ENCODE data around the gene ATP5F1D.

The ATP5F1D gene

DNA sequence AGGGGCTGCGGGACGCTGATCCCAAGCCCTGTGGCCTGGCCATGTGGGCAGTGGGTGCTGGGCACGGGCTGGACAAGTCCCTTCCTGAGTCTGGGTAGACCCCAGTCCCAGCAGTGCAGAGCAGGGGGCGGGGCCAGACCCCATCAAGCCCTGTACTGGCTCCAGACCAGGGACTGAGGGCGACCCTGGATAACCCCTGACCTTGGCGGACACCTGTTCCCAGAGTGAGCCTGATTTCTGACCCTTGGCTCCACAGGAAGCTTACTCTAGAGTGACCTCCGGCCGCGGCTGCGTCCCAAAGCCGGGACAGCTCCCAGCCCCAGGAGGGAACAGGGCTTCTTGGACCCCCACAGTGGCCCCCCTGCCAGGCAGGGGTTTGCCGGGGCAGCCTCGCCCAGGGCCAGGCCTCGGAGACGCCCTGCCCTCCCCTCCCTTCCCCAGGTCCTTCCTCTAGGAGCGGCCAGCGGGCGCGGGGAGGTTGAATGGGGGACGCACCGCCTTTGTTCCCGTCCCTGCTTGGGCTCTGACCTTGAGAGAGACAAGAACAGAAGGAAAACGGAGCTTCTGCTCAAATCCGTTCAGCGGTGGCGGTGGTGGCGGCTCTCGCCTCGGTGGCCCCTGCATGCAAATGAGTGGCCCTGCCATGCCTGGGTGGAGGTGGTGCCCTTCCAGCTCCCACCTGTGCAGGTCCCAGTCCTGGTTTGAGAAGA lies 41.8 kb downstream of the ATP5F1D start:
- DNase-seq (ENCODE audit: low spot score) = no peak

DNA sequence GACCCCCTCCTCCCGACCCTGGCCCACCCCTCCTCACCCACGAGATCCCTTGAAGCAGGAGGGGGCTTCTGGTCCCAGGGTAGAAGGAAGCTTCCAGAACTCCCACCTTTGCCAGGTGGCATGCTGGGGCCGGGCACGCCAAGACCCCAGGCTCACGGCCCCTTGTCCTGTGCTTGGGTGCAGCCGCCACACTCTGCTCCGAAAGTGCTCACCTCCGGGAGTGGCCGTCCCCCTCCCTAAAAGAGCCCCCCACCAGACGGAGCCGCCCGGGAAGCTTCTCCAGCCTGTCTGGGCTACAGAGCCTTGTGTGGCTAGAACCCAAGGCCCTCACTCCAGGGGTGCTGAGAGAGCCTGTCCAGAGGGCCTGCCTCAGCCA lies 42.4 kb downstream of the ATP5F1D start:
- no peak for DNase-seq (ENCODE audit: low spot score)

DNA sequence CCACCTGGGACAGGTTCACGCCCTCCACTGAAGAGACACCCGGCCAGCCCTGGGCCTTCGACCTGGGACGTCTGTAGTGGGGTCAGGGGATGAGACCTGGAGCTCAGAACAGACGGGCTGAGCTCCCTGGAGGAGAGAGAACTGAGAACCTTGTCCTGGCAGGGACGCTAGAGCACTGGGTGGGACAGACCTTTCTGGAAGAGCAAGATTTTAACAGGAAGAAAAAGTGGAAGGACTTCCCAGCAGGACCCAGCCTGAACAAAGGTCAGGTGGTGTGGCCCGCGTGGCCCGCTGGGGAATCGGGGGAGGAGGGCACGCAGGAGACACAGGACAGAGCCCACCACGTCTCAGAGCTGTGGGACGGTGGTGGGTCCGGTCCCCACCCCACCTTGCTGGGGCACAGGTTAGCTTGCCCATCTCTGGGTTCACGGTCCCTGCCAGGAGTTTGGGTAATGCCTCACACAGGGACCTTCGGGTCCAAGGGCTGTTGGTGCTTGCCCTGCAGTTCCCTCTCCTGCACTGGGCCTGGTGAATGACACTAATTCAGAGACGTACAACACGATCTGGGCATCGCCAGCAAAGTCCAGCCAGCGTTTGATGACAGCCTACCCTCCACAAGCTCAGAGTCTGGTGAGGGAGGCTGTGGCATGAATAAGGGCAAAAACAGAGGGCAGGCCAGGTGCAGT lies 42.9 kb downstream of the ATP5F1D start:
- no peak for DNase-seq (ENCODE audit: low spot score)

DNA sequence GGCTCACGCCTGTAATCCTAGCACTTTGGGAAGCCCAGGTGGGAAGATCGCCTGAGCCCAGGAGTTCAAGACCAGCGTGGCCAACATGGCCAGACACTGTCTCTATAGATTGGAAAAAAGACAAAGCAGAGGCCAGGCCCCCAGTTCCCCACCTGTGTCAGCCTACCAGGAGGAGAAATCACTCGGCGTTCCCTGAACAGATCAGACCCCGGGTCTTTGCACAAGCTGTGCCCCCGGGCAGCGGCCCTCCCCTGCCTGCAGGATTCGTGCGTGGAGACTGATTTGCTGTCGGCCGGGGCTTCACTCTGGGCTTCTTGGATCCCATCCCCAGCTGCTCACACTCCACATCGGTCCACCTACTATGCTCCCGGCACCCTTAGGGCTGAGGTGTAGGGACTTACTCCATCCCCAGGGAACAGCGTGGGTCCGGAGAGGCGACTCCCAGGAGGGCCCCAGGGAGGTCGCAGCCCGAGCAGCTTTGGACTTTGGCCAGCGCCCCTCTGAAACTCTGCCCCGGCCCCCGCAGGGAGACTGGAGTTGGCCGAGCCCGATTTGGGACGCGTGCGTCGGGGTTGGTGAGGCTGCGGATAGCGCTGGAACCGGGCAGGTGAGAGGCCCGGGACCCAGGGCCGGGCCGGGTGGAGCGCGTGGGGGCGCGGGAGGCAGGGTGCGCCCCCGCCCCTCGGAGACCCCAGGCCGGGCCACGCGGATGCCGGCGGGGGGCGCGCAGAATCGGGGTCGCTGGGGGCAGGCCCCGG lies 43.6 kb downstream of the ATP5F1D start:
- DNase-seq (ENCODE audit: low spot score) = no peak

DNA sequence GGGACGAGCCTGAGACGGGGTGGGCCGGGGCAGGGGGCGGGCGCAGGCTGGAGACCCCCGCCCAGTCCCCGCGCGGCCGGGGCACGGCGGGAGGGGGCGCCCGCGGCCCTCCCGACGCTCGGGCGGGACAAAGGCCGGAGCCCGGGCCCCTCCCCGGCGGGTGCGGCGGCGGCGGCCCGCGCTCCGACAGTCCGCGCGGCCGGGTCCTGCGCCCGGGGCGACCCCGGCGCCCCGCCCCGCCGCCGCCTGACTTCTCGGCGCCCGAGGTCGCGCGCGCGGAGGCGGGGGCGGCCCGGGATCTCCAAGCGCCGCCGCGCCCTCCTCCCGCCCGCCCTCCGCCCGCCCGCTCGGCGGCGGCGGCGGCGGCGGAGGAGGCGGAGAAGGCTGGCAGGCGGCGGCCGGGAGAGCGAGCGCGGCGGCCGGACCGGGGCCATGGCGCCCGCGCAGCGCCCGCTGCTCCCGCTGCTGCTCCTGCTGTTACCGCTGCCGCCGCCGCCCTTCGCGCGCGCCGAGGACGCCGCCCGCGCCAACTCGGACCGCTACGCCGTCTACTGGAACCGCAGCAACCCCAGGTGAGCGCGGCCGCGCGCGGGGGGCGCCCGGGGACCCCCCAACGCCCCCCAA lies 44.3 kb downstream of the ATP5F1D start, which contains the start of gene EFNA2:
EFNA2 (plus strand) TSS at position 137 of the 624 bp plus-strand sequence; CDS start at position 433, 296 bp downstream.
- DNase-seq (ENCODE audit: low spot score) = no peak

DNA sequence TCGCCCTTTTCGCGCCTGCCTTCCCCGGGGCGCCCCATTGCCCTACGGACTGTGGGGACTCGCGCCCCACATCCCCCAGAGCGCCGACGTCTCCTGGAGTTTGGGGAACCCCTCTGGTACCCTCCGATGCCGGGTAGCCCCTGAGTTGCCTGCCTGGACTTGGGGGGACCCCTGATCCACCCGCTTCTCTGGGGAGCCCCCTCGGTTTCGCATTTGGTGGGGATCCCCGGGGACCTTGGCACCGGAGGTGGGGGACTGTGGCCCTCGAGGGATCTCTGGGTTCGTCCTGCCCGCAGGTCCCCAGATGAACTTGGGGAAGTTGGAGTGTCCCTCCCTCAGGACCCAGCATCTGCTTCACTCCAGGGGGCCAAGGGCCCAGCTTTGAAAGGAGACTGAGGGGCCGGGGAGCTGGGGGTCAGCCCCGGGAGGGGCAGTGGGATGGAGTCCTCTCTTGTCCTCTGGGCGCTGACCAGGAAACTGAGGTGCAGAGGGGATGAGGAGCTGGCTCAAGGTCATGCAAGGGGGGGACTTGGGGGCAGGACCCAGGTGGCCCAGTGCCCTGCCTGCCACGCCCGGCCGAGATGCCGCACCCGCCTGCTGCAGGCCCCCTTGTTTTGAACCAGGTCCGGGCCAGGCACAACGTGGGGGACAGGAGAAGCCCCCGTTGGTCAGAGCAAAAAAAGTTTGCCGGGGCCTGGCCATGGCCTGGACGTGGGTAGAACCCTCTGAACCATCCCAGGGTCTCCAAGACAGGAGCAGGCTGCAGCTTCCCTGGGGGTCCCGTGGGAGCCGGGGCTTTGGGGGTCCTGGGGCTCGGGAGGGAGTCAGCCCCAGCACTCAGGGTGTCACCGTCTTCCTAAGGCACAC lies 45.2 kb downstream of the ATP5F1D start:
- DNase-seq (ENCODE audit: low spot score) = no peak

DNA sequence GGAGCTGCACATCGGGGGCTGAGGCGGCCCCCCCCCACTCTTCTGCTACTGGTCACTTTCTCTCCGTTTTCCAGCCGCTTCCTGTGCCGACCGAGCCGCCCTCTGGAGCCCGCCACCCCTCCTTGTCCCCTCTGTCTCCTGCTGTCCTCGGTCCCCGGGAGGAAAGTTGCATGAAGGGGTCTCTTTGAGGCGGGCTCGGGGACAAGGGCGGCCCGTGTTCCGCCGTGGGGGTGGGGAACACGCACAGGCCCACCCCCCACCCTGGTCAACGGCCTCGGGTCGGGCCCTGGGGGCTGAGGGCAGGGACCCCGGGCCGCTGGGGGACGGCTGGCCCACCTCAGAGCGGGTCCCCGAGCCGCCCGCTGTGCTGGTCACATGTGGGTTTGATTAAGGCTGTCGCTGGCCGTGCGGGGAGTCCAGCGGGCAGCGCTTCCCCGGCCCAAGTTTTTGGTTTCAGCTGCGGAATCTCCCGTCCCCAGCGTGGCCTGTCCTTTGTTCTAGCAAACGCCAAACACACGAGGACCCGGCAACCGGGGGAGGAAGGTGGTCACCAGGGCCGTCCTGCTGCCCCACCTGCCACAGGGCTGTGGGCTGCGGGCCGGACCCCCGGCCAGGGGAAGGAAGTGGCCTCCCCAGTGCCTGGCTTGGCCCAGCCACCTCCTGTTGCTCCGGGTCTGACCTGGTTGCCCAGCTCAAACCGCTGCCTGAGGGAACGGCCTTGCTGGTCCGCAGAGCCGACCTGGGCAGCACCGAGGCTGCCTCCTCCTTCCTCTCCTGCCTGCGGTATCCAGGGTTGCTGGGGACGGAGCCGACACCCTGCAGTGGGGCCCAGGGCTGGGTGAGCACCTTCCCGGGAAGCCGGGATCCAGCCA lies 46.0 kb downstream of the ATP5F1D start:
- DNase-seq (ENCODE audit: low spot score) = no peak

DNA sequence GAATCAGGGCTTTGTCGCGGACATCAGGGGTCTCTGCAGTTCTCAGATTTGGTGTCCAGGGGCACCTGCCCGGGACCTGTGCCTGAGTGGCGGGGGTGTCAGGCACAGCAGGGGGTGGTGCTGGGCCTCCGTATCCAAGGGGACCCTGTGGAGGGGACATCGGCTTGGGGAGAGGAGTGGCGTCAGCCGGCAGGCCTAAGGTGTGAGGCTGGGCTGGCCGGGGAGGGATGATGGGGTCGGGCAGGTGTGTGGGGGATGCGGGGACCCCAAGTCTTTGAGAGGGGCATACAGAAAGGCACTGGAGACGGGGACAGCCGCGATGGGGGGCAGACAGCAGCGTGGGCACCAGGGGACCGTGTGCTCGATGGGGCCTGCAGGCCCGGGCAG lies 46.7 kb downstream of the ATP5F1D start:
- DNase-seq (ENCODE audit: low spot score) = no peak

DNA sequence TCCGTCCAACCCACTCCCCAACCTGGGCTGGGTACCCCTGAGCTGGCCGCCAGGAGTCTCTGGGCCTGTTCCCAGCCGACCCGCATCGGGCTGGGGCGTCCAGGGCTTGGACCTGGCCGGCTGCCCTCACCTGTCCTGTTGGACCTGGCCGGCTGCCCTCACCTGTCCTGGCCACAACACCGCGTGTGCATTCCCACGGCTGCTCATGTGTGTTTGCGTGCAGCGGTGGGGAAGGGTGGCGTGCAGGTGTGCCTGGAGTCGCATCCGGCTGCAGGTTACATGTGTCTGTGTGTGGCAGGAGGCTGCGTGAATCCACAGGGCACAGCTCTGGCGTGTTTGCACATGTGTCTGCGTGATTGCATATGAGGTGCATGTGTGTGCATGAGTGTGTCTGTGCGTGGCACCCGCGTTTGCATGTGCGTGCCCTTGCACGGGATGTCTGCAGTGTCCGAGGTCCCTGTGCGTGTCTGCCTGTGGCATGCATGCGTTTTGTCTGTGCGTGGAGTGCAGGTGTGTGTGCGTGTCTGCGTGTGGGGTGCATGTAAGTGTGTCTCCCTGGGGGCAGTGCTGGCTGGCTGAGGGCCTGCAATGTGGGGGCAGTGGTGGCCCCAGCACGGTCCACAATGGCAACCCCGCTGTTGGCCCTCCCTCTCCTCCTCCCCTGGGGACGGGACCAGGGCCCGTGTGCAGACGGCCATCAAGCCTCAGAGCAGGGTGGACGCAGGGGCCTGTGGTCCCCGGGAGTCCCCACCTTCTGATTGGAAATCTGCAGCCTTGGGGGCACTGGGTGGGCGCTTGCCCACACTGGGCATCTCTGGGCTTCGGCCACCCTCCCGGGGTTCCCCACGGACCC lies 47.5 kb downstream of the ATP5F1D start:
- no peak for DNase-seq (ENCODE audit: low spot score)

DNA sequence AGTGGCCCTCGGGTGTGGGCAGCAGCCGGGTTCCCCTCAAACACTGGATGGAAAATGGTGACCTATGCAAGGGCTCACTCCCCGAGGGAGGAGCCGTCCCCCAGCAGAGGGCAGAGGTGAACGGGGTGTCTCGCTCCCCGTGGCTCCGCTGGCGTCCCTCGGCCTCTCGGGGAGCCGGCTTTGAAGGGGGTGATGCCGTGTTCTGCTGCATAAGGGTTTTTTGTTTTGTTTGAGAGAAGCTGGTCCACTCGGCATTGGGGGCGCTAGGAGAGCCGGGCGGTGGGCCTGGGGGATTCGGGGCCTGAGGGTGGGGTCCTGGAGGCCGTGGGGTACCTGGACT lies 48.1 kb downstream of the ATP5F1D start:
- DNase-seq (ENCODE audit: low spot score) = no peak

DNA sequence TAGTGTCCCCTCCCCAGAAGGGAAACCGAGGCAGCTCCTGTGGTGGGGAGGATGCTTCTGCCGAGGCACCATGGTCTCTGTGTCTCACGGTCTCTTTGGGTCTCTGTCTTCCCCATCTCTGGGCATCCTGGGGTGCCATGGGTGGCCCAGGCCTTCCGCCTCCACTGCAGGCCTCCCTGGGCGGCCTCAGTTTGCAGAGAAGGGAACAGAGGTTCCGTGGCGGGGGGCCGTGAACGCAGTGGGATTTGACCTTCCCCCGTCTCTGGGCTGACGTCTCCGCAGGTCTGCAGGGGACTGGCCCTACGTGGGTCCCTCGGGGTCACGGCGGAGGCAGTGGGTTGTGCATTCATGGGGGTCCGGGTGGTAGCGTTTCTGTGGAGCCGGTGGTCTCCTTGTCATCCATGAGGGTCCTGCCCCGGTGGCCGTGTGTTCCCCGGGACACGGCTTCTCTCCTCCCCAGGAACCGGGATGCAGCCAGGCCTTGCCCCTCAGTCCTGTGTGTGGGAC lies 48.7 kb downstream of the ATP5F1D start:
- no peak for DNase-seq (ENCODE audit: low spot score)

DNA sequence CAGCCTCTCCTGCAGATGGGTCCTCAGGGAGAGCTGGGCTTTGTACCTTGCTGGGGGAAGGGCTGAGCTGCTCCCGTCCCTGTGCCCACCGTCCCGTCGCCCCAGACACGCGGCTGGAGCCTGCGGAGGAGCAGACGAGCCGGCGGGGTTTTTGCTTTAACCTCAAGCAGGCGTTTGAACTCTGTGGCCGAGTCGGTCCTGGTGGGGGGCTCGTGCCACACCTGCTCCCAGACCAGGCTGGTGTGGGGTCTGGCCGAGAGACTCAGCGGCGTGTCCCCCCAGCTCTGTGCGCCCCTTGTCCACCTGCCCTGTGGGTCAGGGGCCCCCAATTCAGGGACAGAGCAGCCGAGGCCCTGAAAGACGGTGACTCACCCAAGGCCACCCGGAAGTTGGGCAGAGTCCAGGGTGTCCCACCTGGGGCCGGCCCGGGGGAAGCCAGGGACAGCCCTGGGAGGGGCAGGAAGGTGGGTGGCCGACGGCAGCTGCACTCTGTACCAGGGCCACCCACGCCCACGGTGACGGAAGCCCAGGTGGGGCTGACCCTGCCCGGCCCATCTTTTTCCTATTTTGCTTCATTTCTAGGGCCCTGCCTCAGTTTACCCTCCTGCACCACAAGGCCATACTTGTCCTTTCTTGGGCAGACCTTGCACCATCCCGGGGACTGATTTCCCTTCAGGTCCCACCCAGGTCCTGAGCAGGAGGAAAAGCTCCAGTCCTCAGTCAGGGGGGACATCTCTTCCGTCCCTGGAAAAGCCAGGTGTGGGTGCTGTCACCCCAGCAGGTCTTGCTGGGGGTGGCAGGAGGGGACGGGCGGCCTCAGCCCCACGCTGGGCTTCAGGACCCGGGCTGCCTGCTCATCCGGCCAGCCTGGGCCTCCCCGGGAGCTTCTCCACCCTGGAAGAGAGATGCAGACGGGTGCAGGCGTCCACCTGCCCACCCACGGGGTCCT lies 49.4 kb downstream of the ATP5F1D start:
- no peak for DNase-seq (ENCODE audit: low spot score)

DNA sequence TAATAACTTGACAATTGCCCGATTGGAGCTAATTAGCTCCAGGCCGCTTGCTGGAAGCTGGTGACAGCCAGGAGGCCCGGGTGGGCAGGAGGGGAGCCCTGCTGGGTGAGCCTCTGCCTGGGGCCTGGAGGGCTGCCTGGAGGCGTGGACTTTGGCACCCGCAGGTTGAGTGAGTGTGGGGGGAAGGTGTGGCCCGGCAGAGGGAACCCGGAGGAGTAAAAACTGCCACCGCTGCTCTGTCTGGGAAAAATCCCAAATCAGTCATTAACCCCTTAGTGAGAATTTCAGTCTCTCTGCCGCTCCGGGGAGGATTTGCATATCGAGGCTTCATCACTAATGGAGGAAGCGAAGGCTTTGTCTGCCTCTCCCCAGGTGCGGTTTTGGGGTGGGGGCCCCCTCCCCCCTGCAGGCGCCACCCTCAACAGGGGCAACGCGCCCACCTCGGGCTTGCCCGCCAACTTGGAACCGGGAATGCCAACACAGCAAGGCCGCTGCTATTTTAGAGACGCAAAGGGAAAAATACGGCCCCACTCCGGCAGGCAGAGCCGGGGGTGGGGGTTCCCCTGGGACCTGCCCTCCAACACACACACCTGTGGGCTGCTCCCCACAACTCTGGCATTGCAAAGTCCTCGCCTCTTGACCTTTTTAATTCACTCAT lies 50.3 kb downstream of the ATP5F1D start:
- DNase-seq (ENCODE audit: low spot score) = peak; percentile 42

DNA sequence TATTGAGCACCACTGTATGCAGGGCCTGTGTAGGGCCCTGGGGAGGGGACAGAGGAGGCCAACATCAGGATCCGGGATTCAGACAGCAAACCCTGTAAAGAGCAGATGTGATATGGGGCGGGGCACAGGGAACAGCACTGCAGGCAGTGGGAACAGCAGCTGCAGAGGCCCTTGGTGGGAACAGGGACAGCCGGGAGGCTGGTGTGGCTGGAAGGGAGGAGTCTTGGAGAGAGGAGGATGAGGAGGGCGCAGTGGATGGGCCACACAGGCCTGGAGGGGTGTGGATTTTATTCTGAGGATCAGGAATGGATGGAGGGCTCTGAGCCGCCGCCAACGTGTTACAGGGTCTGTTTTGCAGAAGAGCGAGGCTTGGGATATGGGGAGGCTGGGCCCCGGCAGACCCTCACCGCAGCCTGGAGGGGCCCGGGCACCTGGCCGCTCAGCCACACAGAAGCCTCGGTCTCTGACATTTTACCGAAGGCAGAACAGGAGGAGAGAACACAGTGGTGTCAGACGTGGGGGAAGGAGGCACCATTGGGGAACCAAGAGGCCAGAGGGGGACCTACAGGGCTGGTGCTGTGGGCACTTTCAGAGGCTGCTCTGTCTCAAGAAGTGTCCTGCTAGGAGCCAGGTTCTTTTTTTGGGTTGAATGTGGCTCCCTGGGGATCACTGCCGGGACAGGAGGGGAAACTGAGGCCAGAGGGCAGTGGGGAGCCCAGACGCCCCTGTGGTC lies 51.0 kb downstream of the ATP5F1D start:
- DNase-seq (ENCODE audit: low spot score) = no peak

DNA sequence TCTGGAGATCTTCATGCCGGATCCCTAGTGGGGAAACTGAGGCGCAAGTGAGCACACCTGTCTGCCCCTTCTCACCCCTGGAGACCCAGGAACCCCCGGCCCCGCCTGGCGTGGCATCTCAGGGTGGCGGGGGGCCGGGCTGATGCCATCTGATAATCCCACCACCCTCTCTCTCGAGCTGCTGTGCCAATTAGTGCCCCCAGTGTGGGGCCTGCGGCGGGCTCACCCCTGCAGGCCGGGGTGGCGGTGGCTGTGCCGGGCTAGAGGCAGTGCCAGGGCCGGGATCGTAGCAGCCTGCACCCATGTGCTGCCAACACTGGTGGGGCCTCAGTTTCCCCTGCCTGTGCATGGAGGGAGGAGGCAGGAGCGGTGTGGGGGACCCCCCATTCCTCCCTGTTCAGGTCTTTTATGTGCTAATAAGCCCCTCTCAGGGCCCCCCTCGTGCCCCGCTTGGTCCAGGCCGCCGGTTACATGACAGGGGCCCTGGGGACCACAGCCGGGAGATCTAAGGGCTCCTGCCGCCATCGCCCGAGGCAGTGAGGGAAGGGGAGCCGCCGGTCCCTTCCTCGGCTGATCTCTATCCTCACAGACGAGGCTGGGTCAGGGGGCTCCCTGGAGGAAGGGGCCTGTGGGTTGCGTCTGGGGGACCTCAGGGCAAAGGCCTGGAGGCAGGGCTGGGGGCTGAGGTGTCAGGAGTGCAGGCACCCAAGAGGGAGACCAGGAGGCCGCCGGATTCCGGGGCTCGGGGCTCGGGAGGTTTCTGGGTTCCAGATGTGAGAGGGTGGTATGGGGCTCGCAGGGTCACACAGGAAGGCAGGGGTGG lies 52.4 kb downstream of the ATP5F1D start:
- no peak for DNase-seq (ENCODE audit: low spot score)
